Stimulated activated CD4-positive, alpha-beta T cell treated with anti-CD3 and anti-CD28 coated beads, Interleukin-4, amount 100 ng/mL, for 4 hours (primary cell): Measurements from ENCODE around the gene CD55.

Source experiments
- DNase-seq, 2 experiments: peaks; one replicate each; pipeline ENCODE4 v3.0.0-alpha.2; 2020

CD55 gene

DNA sequence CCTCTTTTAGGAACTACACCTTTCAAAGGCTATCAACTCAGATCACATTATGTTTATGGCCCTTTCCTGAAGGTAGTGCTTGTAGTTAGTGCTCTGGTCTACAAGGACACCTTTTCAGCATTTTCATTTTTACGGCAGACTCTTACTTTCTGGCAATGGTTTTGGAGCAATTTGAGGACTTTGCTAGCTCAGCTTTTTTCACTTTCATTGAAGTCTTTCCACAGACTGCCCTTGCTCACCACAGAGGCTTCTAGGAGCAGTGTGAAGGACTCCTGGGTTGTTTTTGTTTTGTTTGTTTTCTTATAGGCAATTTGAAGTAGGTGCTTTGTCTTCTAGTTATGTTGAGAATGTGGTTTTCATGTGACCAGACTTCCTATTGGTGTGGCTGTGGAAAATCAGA lies 43.1 kb downstream of the CD55 start:
- DNase-seq, result no peak

DNA sequence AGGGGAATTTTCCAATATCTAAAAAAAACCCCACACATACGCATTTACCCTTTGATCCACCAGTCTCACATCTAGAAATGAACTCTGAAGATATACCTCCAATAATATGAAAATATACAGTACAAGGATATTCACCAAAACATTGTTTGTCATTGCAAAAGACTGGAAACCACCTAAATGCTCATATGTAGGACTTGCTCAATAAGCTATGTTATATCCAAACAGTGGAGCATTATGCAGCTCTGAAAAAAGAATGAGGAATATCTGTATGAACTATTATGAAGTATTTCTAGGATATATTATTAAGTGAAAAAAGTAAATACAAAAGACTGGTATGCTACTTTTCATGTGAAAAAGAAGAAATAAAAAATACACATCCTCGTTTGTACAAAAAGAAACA lies 43.6 kb downstream of the CD55 start:
- no peak for DNase-seq

DNA sequence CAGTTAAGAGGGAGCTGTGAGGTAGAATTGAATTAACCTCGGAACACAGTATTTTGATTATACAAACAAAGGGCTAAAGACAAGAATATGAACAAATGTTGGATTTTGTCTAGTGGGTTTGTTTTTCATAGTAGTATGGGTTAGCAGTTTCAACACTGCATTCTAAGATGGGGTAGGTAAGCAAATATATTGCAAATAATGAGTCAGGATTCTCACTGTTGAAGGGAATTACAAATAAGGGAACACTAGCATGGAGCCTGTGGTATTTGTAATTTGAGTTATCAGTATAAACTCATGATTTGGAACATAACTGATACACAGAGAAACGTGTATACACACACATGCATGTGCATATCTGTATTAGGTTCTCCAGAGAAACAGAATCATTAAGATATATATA lies 44.5 kb downstream of the CD55 start:
- no peak for DNase-seq

DNA sequence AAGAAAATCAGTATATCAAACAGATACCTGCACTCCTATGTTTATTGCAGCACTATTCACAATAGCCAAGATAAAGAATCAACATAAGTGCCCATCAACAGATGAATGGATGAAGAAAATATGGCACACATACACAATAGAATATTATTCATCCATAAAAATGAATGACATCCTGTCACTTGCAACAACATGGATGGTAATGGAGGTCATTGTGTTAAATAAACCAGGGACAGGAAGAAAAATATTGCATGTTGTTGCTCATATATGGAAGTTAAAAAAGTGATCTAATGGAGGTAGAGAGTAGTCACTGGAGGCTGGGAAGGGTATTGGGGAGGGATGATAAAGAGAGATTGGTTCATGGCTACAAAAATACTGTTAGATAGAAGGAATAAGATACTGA lies 67.2 kb downstream of the CD55 start:
- no peak for DNase-seq

DNA sequence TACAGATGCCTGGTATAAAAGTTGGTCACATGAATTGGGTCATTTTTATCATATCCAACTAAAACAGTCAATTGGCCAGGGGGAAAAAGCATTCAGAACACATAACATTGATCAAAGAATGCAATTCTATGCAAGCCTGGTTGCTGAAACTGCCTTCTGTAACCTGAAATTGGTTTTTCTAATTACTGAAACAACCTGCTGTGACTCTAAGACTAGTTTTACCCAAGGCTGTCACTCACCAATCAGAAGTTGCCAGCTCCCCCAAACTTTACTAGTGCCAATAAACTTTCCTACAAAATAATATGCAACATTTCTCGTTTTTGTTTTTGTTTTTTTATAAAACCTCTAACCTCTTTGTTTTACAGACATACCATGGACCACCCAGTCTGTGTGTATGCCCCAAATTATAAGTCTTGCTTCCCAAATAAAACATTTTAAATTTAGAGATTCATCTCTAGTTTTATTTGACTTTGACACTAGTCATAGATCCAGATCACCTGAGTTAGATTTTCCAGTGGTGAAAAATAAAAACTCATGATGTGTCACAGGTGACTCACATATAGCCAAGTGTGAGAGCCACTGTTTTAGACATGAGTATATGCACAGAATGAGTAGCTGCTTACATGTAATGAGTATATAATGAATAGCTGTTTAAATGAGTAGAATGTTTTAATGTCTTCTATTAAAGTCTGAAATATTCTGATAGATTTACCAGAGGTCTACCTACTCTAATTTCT lies 68.4 kb downstream of the CD55 start:
- DNase-seq, result no peak

DNA sequence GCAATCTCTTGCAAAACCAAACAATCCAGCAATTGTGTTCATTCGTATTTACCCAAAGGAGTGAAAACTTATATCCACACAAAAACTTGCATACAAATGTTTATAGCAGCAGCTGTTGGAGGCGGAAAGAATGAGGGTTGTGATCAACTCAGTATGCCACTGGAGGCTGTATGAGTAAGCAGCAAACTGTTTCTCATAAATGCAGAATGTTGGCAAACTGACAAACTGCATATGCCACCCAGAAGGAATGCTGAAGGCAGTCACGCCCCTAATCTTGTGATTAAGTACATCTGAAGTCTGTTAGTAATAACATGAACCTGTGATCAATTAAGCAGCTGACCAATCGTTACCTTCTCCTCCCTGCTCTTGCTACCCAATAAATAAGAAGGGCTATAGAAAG lies 72.1 kb downstream of the CD55 start:
- no peak for DNase-seq

DNA sequence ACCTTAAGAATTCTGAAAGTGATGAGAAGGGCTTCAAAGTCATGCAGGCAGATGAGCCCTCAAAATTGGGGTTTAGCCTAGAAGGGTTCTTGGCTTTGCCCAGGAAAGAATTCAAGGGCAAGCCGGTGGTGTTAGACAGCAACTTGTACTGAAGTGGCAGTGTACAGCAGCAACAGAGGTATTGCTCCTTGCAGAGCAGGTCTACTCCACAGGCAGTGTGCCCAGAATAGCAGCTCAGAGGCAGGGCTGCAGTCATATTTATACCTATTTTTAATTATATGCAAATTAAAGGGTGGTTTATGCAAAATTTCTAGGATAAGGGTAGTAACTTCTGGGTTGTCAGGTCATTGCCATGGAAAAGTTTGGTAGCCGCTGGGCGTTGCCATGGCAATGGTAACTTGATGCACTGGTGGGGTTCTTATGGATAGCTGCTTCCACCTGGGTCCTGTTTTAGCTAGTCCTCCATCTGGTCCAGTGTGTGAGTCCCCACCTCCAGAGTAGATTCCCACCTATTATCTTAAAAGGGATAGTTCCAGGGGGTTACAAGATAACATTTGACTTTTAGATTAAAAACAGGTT lies 74.8 kb downstream of the CD55 start:
- no peak for DNase-seq

- no peak for DNase-seq
These were observed 76.0 kb downstream of the CD55 start for GRCh38 chr1:207397525-207397926.

DNA sequence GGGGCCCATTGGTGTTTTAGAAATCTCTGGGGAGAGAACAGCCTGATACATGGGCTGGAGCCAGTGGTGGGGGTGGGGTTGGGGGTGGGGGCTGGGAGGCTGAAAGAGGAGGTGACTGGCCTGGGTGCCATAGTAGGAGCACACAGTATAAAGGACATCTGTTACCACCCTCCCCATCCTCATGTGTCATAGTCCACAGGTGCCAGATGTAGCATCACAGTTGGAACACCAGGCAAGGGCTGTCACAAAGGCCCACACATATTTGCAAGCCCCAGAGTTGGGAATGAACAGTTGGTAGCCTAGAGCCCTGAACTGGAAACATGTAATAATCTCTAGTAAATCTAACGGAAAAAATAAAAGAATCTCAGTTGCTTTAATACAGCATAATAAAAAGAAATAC lies 77.5 kb downstream of the CD55 start:
- DNase-seq, result no peak

GRCh38 chr1:207401578-207401977 lies 80.1 kb downstream of the CD55 start:
- no peak for DNase-seq

DNA sequence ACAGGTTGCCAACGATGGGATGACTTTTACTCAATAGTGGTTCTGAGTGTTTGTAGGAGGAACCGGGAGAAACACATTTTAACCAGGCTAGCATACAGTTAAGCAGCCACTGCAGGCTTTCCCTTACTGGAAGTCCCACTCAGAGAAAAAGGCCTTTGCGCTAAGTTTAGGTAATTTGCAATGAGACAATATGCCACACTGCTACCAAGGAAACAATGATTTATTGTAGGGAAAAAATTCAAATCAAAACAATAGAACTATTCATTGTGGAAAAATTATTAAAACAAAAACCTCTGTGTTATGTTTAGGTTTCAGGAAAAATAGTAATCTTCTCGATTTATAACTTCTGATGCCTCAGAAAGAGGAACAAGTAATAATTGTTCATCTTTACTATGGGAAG lies 81.3 kb downstream of the CD55 start:
- no peak for DNase-seq

DNA sequence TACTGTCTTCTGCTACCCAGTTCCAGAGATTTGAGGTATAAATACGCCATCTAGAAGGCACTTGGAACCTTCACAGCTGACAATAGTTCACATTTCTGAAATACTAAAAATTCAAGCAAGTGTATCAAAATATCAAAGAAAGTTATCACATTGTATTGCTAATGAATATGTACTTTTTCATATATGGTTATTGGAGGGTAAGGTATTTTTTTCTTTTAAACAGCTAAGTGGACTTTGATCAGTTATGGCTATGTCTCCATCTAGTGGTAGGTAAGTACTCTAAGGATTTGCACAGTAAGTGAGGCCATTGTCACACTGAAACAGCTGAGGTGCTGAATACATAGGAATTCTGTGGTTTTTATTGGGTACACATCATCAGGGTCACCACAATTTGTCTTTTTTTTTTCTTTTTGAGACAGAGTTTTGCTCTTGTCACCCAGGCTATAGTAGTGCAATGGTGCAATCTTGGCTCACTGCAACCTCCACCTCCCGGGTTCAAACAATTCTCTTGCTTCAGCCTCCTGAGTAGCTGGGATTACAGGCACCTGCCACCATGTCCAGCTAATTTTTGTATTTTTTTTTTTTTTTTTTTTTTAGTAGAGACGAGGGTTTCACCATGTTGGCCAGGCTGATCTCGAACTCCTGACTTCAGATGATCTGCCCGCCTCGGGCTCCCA lies 83.5 kb downstream of the CD55 start:
- no peak for DNase-seq

DNA sequence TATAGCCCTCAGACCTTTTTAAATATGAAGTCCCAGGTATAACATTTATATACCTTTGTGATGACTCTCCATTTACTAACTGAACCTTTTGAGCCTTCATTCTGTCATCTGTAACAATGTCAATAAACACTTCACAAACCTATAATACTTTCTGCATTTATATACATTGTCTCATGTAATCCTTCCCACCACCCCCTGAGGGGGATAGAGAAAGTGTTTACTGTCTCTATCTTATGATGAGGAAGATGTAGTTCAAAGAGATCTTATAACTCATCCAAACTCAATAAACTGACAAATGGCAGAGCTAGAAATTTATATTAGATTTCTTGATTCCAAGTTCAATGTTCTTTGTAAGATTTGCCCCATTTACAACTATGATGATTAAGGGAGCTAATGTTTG lies 84.3 kb downstream of the CD55 start:
- no peak for DNase-seq

- DNase-seq, result no peak
These were observed 86.3 kb downstream of the CD55 start for GRCh38 chr1:207407655-207408260.
